HepG2 (cell line): Measurements from ENCODE around the gene CSMD2. TPM values are rescaled to one million over a fixed set of nuclear protein-coding genes. Genes with fewer than 3 reads are reported as not detected.

Experiments used
- ATAC-seq: fragments of 200-7000 bp; cut with Tn5 transposase; 3 replicates; pipeline ENCODE4 v1.9.1; 2020; ENCODE audit warnings: mild to moderate bottlenecking, moderate library complexity
- BruUV-seq: library from RNA; stranded (reverse); fragments of 400-500 nt; replicated peaks from 2 replicates; lab custom pipeline; 2021; lab: Mats Ljungman, UMichigan
- CTCF ChIA-PET: fragments of 300-600 bp; formaldehyde crosslinking; extraction: SDS; loops from one replicate; lab custom pipeline; 2021; ENCODE audit warnings: low total read pairs, inconsistent platforms, low intra/inter-chr PET ratio; lab: Yijun Ruan, JAX
- POLR2A ChIA-PET: fragments of 350-600 bp; sonication (Branson Sonifier 250); formaldehyde crosslinking; loops from one replicate; lab custom pipeline; 2020; ENCODE audit warnings: antibody characterized with exemption, inconsistent platforms; lab: Yijun Ruan, JAX
- DNase-seq: peaks from one replicate; pipeline ENCODE4 v3.0.0-alpha.2; 2015; ENCODE audit warnings: low spot score
- FAIRE-seq: peaks from 3 replicates; lab custom pipeline; 2011; peaks lifted over from hg19 to GRCh38; lab: Jason Lieb, UNC
- H2AFZ ChIP-seq: one replicate; pipeline ENCODE4 v1.6.1; 2011; ENCODE audit warnings: low read length, inconsistent platforms
- H3K27ac ChIP-seq: fragments of 300-600 bp; 3 replicates; pipeline ENCODE4 v1.8.0; 2011; ENCODE audit warnings: mixed run types, mild to moderate bottlenecking, mixed read lengths, low read length, inconsistent platforms; ENCODE audit not compliant: insufficient read depth; ENCODE audit errors: extremely low read length
- H3K27me3 ChIP-seq, 2 experiments: fragments of 200-600 bp in 1 of 2; 2 replicates in 1 of 2; 3 replicates in 1 of 2; pipeline versions ENCODE4 v1.6.0 to v1.8.0; 2011; ENCODE audit warnings: low read length in 2 of 2, mild to moderate bottlenecking in 2 of 2, moderate library complexity in 2 of 2, inconsistent platforms in 1 of 2; ENCODE audit not compliant: insufficient read depth in 2 of 2, control insufficient read depth in 1 of 2
- H3K36me3 ChIP-seq, 2 experiments: fragments of 200-600 bp in 1 of 2; replicated peaks in 1 of 2; 2 replicates in 1 of 2; 3 replicates in 1 of 2; pipeline versions ENCODE4 v1.5.1 to v1.8.0; 2011; ENCODE audit warnings: low read length in 2 of 2, inconsistent platforms in 1 of 2; ENCODE audit not compliant: insufficient read depth in 2 of 2, control insufficient read depth in 1 of 2
- H3K4me1 ChIP-seq: 2 replicates; pipeline ENCODE4 v1.5.1; 2012; ENCODE audit warnings: low read length, inconsistent platforms; ENCODE audit not compliant: insufficient read depth
- H3K4me2 ChIP-seq: 2 replicates; pipeline ENCODE4 v1.6.0; 2011; ENCODE audit warnings: low read depth, low read length, inconsistent platforms
- H3K4me3 ChIP-seq, 3 experiments: fragments of 200-600 bp in 1 of 3; sonication (generic), shearing (Covaris generic) in 1 of 3; replicated peaks in 1 of 3; 2 replicates each; pipeline ENCODE4 v1.5.1; 2011 to 2016; ENCODE audit warnings: low read length in 3 of 3, inconsistent platforms in 2 of 3, low read depth in 2 of 3, mild to moderate bottlenecking in 2 of 3, control low read depth in 1 of 3, mixed read lengths in 1 of 3; ENCODE audit not compliant: insufficient read depth in 1 of 3
- H3K79me2 ChIP-seq: one replicate; pipeline ENCODE4 v1.6.1; 2011; ENCODE audit warnings: low read length, inconsistent platforms; ENCODE audit not compliant: insufficient read depth
- H3K9ac ChIP-seq: 2 replicates; pipeline ENCODE4 v1.6.0; 2011; ENCODE audit warnings: mild to moderate bottlenecking, low read depth, low read length, inconsistent platforms; ENCODE audit not compliant: insufficient read depth
- H3K9me3 ChIP-seq: 2 replicates; pipeline ENCODE4 v1.5.1; 2012; ENCODE audit warnings: mild to moderate bottlenecking, low read length
- H4K20me1 ChIP-seq: 2 replicates; pipeline ENCODE4 v1.6.0; 2011; ENCODE audit warnings: inconsistent platforms, mild to moderate bottlenecking, low read length, moderate library complexity; ENCODE audit not compliant: insufficient read depth
- AHR ChIP-seq: IDR thresholded peaks from 2 replicates; pipeline ENCODE4 v1.6.1; 2018; ENCODE audit warnings: missing genetic modification reagents, missing compliant biosample characterization
- CHD4 ChIP-seq: fragments of 200-600 bp; sonication (generic); IDR thresholded peaks from 2 replicates; pipeline ENCODE4 v1.7.0; 2017; ENCODE audit warnings: mild to moderate bottlenecking, low read length, borderline replicate concordance
- CREM ChIP-seq, 2 experiments: sonication (generic) in 1 of 2; formaldehyde crosslinking in 1 of 2; IDR thresholded peaks; 2 replicates each; pipeline versions ENCODE4 v1.4.0 to v1.6.1; 2016 to 2020; ENCODE audit warnings: antibody characterized with exemption in 1 of 2, mild to moderate bottlenecking in 1 of 2, missing genetic modification reagents in 1 of 2
- HDAC1 ChIP-seq: sonication (generic); formaldehyde crosslinking; IDR thresholded peaks from 2 replicates; pipeline ENCODE4 v1.5.1; 2020; ENCODE audit warnings: mild to moderate bottlenecking, missing genetic modification reagents
- HDAC2 ChIP-seq: sonication (generic); formaldehyde crosslinking; IDR thresholded peaks from 2 replicates; pipeline ENCODE4 v1.4.0; 2020; ENCODE audit warnings: missing genetic modification reagents
- MED13 ChIP-seq: sonication (generic); formaldehyde crosslinking; IDR thresholded peaks from 2 replicates; pipeline ENCODE4 v1.5.0; 2020; ENCODE audit warnings: missing genetic modification reagents
- MLLT10 ChIP-seq: sonication (generic); formaldehyde crosslinking; IDR thresholded peaks from 2 replicates; pipeline ENCODE4 v1.4.0; 2020; ENCODE audit warnings: missing genetic modification reagents
- MXI1 ChIP-seq: IDR thresholded peaks from 3 replicates; pipeline ENCODE4 v1.6.1; 2012; ENCODE audit warnings: low read depth, low read length, inconsistent platforms, borderline replicate concordance
- TSC22D2 ChIP-seq: sonication (generic); formaldehyde crosslinking; IDR thresholded peaks from 2 replicates; pipeline ENCODE4 v1.5.1; 2020; ENCODE audit warnings: missing genetic modification reagents, mild to moderate bottlenecking, borderline replicate concordance
- ZNF224 ChIP-seq: sonication (generic); formaldehyde crosslinking; IDR thresholded peaks from 2 replicates; pipeline ENCODE4 v1.5.0; 2020; ENCODE audit warnings: mild to moderate bottlenecking, missing genetic modification reagents
- ZNF230 ChIP-seq: sonication (generic); formaldehyde crosslinking; IDR thresholded peaks from 2 replicates; pipeline ENCODE4 v1.4.0; 2020; ENCODE audit warnings: mild to moderate bottlenecking, missing genetic modification reagents
- ZNF382 ChIP-seq: sonication (generic); formaldehyde crosslinking; IDR thresholded peaks from 2 replicates; pipeline ENCODE4 v1.5.0; 2020; ENCODE audit warnings: missing genetic modification reagents, mild to moderate bottlenecking, borderline replicate concordance
- ZNF839 ChIP-seq: sonication (generic); formaldehyde crosslinking; IDR thresholded peaks from 2 replicates; pipeline ENCODE4 v1.4.0; 2020; ENCODE audit warnings: missing genetic modification reagents, mild to moderate bottlenecking, borderline replicate concordance
- ZNF878 ChIP-seq: sonication (generic); formaldehyde crosslinking; IDR thresholded peaks from 2 replicates; pipeline ENCODE4 v1.8.1; 2023; ENCODE audit warnings: mild to moderate bottlenecking, missing genetic modification reagents, moderate library complexity
- WGBS: methylation state at CpG from one replicate; pipeline ENCODE4 v1.1.6; 2017; ENCODE audit warnings: low lambda C conversion rate; 5-methylcytosine and 5-hydroxymethylcytosine counted together
- in situ Hi-C: cut with HindIII; loops from 2 replicates; pipeline ENCODE4 v1.10.0; 2017; ENCODE audit warnings: low pct_unique_long_range_greater_than_20kb; ENCODE audit not compliant: extremely low pct_ligation_motif_present
- intact Hi-C: fragments of 100-400 bp; cut with micrococcal nuclease; formaldehyde crosslinking; loops from one replicate; pipeline ENCODE4 v1.10.0; 2022; ENCODE audit not compliant: unreplicated experiment
- polyA plus RNA-seq, 8 experiments: library from polyadenylated mRNA; depleted of rRNA in 3 of 8; stranded (reverse) in 7 of 8; unstranded in 1 of 8; fragments of >200 nt; fragmentation: Illumina TruSeq in 4 of 8; extraction: Trizol in 4 of 8; gene quantifications; 2 replicates each; pipeline versions ENCODE4 v1.2.1 to v1.2.3, GENCODE V29; 2011 to 2016; ENCODE audit warnings: low read depth in 4 of 8, missing spikeins in 1 of 8, mixed read lengths in 1 of 8; ENCODE audit not compliant: insufficient read depth in 1 of 8
- total RNA-seq, 5 experiments: library from RNA; depleted of rRNA; stranded (reverse); fragments of >200 nt; fragmentation: Illumina TruSeq; extraction: Trizol; gene quantifications; 2 replicates each; pipeline ENCODE4 v1.2.3, GENCODE V29; 2016; ENCODE audit warnings: low read depth in 1 of 5
- TF ChIP-seq, protein P1 (sequence below): IDR thresholded peaks from 2 replicates; pipeline ENCODE4 v1.6.1; 2012; ENCODE audit warnings: inconsistent platforms
- TF ChIP-seq, protein P2 (sequence below): sonication (generic); formaldehyde crosslinking; IDR thresholded peaks from 2 replicates; pipeline ENCODE4 v1.4.0; 2020; ENCODE audit warnings: missing genetic modification reagents

The CSMD2 gene
- total and polyA plus RNA-seq, 2 of the 13 experiments (the other 11 are each of a cell fraction or from before 2014, with no cell fraction given): not detected

DNA sequence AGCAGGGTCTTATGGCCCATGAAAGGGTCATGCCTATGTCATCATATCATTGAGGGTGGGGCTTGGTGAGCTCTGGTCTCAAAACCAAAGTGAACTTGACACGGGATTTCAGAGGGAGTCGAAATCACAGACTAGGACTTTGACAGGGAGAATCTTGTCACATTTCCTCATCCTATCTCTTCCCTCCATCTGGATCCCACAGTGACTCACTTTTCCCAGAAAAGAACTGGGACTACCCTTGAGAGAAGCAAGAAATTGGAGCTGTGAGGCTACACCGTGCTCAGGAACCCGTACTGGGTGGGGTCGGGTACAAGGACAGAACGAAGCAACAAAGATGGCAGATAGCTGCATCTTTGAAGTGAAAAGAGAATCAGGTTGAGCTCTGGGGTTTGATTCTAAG lies 623.1 kb downstream of the CSMD2 start:
- WGBS: under 1% methylated on average over 6 of the region's 6 CpGs
- ATAC-seq: no peak
- Histone ChIP-seq H2AFZ (no peak overlapping the region), H3K4me2 (no peak overlapping the region), H3K79me2 (no peaks in the 10 kb centered on the region), H3K9ac (no peak overlapping the region), H3K36me3 (no peaks in the 10 kb centered on the region)
- FAIRE-seq: no peak
- TF ChIP-seq HDAC1 (no peak), MLLT10 (CRISPR knock-in tag) (no peak), CHD4 (no peak), AHR (CRISPR knock-in tag) (no peak), ZNF839 (CRISPR knock-in tag) (no peak), ZNF382 (CRISPR knock-in tag) (no peak), CREM (IDR thresholded peaks at IDR 0.05) (no peak), CREM (CRISPR knock-in tag; IDR thresholded peaks at IDR 0.05) (no peak), ZNF230 (CRISPR knock-in tag) (no peak), HDAC2 (CRISPR knock-in tag) (no peak), MXI1 (no peak), ZNF878 (CRISPR knock-in tag) (no peak), ZNF224 (CRISPR knock-in tag) (no peak), MED13 (CRISPR knock-in tag) (no peak), TSC22D2 (CRISPR knock-in tag) (no peak)
- TF ChIP-seq, protein P1, sequence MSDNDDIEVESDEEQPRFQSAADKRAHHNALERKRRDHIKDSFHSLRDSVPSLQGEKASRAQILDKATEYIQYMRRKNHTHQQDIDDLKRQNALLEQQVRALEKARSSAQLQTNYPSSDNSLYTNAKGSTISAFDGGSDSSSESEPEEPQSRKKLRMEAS: no peak
- TF ChIP-seq, protein P2, sequence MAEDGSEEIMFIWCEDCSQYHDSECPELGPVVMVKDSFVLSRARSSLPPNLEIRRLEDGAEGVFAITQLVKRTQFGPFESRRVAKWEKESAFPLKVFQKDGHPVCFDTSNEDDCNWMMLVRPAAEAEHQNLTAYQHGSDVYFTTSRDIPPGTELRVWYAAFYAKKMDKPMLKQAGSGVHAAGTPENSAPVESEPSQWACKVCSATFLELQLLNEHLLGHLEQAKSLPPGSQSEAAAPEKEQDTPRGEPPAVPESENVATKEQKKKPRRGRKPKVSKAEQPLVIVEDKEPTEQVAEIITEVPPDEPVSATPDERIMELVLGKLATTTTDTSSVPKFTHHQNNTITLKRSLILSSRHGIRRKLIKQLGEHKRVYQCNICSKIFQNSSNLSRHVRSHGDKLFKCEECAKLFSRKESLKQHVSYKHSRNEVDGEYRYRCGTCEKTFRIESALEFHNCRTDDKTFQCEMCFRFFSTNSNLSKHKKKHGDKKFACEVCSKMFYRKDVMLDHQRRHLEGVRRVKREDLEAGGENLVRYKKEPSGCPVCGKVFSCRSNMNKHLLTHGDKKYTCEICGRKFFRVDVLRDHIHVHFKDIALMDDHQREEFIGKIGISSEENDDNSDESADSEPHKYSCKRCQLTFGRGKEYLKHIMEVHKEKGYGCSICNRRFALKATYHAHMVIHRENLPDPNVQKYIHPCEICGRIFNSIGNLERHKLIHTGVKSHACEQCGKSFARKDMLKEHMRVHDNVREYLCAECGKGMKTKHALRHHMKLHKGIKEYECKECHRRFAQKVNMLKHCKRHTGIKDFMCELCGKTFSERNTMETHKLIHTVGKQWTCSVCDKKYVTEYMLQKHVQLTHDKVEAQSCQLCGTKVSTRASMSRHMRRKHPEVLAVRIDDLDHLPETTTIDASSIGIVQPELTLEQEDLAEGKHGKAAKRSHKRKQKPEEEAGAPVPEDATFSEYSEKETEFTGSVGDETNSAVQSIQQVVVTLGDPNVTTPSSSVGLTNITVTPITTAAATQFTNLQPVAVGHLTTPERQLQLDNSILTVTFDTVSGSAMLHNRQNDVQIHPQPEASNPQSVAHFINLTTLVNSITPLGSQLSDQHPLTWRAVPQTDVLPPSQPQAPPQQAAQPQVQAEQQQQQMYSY (CRISPR knock-in tag): no peak
- TF ChIP-seq, all 625 proteins: peak for 0
- Histone ChIP-seq H3K27ac (no peak overlapping the region), H3K4me1 (no peaks in the 10 kb centered on the region), H4K20me1 (no peaks in the 10 kb centered on the region), H3K27me3 (peaks cover 0 to 24% of the 10 kb centered on the region in 2 experiments; a peak in 4 of 5 replicates), H3K9me3 (no peaks in the 10 kb centered on the region), H3K4me3 (no peak overlapping the region)
- ChIA-PET POLR2A (no interaction called here), CTCF (no interaction called here)
- intact Hi-C loops: no loop called here
- DNase-seq: no peak
- BruUV-seq: no TSS peak
- in situ Hi-C loops: no loop called here
